ENCODE data around the gene WDHD1.
A peak's percentile ranks its signal among the peaks of the same experiment; 100 is the strongest.

The WDHD1 gene, protein sequence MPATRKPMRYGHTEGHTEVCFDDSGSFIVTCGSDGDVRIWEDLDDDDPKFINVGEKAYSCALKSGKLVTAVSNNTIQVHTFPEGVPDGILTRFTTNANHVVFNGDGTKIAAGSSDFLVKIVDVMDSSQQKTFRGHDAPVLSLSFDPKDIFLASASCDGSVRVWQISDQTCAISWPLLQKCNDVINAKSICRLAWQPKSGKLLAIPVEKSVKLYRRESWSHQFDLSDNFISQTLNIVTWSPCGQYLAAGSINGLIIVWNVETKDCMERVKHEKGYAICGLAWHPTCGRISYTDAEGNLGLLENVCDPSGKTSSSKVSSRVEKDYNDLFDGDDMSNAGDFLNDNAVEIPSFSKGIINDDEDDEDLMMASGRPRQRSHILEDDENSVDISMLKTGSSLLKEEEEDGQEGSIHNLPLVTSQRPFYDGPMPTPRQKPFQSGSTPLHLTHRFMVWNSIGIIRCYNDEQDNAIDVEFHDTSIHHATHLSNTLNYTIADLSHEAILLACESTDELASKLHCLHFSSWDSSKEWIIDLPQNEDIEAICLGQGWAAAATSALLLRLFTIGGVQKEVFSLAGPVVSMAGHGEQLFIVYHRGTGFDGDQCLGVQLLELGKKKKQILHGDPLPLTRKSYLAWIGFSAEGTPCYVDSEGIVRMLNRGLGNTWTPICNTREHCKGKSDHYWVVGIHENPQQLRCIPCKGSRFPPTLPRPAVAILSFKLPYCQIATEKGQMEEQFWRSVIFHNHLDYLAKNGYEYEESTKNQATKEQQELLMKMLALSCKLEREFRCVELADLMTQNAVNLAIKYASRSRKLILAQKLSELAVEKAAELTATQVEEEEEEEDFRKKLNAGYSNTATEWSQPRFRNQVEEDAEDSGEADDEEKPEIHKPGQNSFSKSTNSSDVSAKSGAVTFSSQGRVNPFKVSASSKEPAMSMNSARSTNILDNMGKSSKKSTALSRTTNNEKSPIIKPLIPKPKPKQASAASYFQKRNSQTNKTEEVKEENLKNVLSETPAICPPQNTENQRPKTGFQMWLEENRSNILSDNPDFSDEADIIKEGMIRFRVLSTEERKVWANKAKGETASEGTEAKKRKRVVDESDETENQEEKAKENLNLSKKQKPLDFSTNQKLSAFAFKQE

DNA sequence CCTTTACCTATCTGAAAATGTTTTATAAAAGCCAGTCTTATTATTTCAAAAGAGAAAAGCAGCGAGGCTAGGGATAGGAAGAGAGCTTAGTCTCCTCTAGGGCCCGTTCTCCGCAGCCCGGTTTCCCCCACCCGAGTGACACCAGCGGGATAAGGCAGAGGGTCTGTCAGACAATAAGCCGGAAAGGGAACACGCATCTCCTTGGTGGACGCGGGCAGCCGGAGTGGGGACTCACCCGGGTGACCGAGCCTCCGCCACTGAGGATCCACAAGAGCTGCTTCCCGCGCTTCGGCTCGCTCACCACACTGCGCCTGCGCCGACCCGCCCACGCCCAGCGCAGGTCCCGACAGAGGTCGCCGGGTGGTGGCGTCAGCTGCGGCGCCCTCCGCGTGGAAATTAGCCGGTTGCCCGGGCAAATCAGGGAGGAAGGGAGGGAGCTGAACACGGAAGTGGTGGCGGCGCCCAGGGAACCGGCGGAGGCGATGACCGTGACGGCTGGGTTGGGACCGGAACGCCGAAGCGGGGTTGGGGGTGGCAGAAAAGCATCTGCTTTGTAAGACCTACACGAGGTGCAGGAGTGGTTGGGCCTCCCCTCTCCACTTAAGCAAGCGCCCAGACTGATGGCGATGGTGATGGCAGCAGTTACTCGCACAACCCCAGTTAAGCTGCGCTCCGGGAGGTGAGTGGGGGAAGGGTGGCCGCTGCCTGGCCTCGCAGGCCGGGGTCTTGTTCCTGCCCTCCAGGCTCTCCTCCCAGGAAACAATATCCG is at the start of gene WDHD1, which contains the start of gene SOCS4:
TSS of gene WDHD1 (minus strand) at position 307 of the 769 bp plus-strand sequence. CDS start 312 bp downstream, outside the sequence.
TSS of gene SOCS4 (plus strand) at position 444 of the 769 bp plus-strand sequence. CDS start 15,806 bp downstream, outside the sequence.
- Histone ChIP-seq H3F3A (ENCODE audit: control insufficient read depth, insufficient read depth) (no peaks in the 10 kb centered on the region), H3K27ac (ENCODE audit: low read depth, low read length) (peak within 1 kb of the TSS; percentile 49), H3K4me1 (ENCODE audit: control insufficient read depth, low read length) (peaks cover 45% of the 10 kb centered on the region), H3K27me3 (ENCODE audit: control insufficient read depth, low read length) (no peaks in the 10 kb centered on the region), H3K9me3 (ENCODE audit: control insufficient read depth, insufficient read depth, low read length) (no peaks in the 10 kb centered on the region), H3K4me3 (ENCODE audit: low read length) (peak within 1 kb of the TSS; percentile 97), H4K20me1 (ENCODE audit: control insufficient read depth, insufficient read depth, low read depth, low read length) (peaks cover 8% of the 10 kb centered on the region; the same call in 1 of the 2 replicates), H3K36me3 (ENCODE audit: control insufficient read depth, low read length) (peaks cover 66% of the 10 kb centered on the region), H3K79me2 (ENCODE audit: control insufficient read depth, low read length) (peaks cover 93% of the 10 kb centered on the region), H3K4me2 (ENCODE audit: low read length) (peak within 1 kb of the TSS; percentile 89), H3K9me2 (replicated peaks; ENCODE audit: control insufficient read depth, low read length) (no peaks in the 10 kb centered on the region)
- TF ChIP-seq EZH2phosphoT487 (IDR thresholded peaks at IDR 0.05; ENCODE audit: borderline replicate concordance, low read length), result no peak
- TF ChIP-seq, protein P1, sequence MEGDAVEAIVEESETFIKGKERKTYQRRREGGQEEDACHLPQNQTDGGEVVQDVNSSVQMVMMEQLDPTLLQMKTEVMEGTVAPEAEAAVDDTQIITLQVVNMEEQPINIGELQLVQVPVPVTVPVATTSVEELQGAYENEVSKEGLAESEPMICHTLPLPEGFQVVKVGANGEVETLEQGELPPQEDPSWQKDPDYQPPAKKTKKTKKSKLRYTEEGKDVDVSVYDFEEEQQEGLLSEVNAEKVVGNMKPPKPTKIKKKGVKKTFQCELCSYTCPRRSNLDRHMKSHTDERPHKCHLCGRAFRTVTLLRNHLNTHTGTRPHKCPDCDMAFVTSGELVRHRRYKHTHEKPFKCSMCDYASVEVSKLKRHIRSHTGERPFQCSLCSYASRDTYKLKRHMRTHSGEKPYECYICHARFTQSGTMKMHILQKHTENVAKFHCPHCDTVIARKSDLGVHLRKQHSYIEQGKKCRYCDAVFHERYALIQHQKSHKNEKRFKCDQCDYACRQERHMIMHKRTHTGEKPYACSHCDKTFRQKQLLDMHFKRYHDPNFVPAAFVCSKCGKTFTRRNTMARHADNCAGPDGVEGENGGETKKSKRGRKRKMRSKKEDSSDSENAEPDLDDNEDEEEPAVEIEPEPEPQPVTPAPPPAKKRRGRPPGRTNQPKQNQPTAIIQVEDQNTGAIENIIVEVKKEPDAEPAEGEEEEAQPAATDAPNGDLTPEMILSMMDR (IDR thresholded peaks at IDR 0.05; ENCODE audit: low read depth, low read length, poor library complexity, severe bottlenecking), result no peak

DNA sequence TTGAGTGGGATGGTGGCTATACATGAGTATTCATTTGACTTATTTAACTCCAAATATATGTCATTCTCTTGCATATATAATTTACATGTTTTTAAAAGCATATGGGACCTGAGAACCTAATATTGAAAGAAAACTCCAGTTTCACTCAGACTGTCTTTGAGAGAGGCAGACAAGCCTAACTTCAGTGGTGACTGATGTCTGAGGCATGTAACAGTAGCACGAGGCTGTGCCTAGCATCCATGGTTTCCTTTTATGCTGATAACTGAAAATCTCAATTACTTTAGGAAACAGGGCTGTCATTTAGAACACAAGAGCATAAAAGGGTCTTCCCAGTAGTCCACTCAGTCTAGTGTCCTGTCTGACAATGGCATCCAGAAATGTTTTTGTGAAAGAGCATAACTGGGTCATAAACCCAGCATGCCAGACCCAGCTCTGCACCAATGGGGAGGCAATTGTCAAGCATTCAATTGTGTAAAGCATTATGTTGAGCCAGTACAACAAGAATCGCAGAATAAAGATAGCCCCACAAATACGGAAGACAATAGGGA is 48.8 kb upstream of the WDHD1 start:
- Histone ChIP-seq H3K4me2 (ENCODE audit: low read length) (no peak overlapping the region), H3K4me1 (ENCODE audit: control insufficient read depth, low read length) (peaks cover 29% of the 10 kb centered on the region), H3K79me2 (ENCODE audit: control insufficient read depth, low read length) (no peaks in the 10 kb centered on the region), H3K27me3 (ENCODE audit: control insufficient read depth, low read length) (no peaks in the 10 kb centered on the region), H3K36me3 (ENCODE audit: control insufficient read depth, low read length) (no peaks in the 10 kb centered on the region), H3F3A (ENCODE audit: control insufficient read depth, insufficient read depth) (0 out of 2 replicates have a peak, but pooled peaks cover 5% of the 10 kb centered on the region), H3K9me2 (replicated peaks; ENCODE audit: control insufficient read depth, low read length) (no peaks in the 10 kb centered on the region), H3K4me3 (ENCODE audit: low read length) (no peak overlapping the region), H3K9me3 (ENCODE audit: control insufficient read depth, insufficient read depth, low read length) (no peaks in the 10 kb centered on the region), H3K27ac (ENCODE audit: low read depth, low read length) (no peak overlapping the region), H4K20me1 (ENCODE audit: control insufficient read depth, insufficient read depth, low read depth, low read length) (0 out of 2 replicates have a peak, but pooled peaks cover 3% of the 10 kb centered on the region)
- TF ChIP-seq, protein P1 (IDR thresholded peaks at IDR 0.05; ENCODE audit: low read depth, low read length, poor library complexity, severe bottlenecking), result no peak
- no peak for TF ChIP-seq EZH2phosphoT487 (IDR thresholded peaks at IDR 0.05; ENCODE audit: borderline replicate concordance, low read length)

DNA sequence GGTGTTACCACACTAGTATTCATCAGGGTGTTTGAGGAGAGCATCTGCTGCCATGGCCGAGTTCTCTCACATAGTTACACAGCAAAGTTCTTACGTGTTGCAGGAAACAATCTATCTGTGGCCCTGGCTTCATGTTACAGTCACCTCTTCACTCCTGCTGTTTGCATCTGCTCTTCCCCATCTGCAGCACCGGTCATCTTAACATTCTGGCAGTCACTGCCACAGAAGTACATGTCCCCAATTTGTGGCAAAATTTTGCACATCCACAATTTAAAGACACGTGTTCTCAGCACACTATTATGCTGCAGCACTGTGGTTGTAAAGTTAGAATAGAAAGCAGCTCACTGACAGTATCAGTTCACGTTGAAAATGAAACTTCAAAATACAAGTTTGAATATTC is 47.8 kb upstream of the WDHD1 start:
- no peaks in the 10 kb centered on the region for H3K9me2 ChIP-seq (replicated peaks; ENCODE audit: control insufficient read depth, low read length)
- H3K4me2 ChIP-seq (ENCODE audit: low read length), result peak overlapping the region; percentile 38
- no peak overlapping the region for H3K4me3 ChIP-seq (ENCODE audit: low read length)
- H3K36me3 ChIP-seq (ENCODE audit: control insufficient read depth, low read length), result no peaks in the 10 kb centered on the region
- H3K27me3 ChIP-seq (ENCODE audit: control insufficient read depth, low read length), result no peaks in the 10 kb centered on the region
- no peaks in the 10 kb centered on the region for H3K79me2 ChIP-seq (ENCODE audit: control insufficient read depth, low read length)
- H3F3A ChIP-seq (ENCODE audit: control insufficient read depth, insufficient read depth), result peaks cover 10% of the 10 kb centered on the region
- H3K4me1 ChIP-seq (ENCODE audit: control insufficient read depth, low read length), result peaks cover 31% of the 10 kb centered on the region
- 0 out of 2 replicates have a peak, but pooled peaks cover 3% of the 10 kb centered on the region for H4K20me1 ChIP-seq (ENCODE audit: control insufficient read depth, insufficient read depth, low read depth, low read length)
- no peaks in the 10 kb centered on the region for H3K9me3 ChIP-seq (ENCODE audit: control insufficient read depth, insufficient read depth, low read length)
- TF ChIP-seq EZH2phosphoT487 (IDR thresholded peaks at IDR 0.05; ENCODE audit: borderline replicate concordance, low read length), result no peak
- TF ChIP-seq, protein P1 (IDR thresholded peaks at IDR 0.05; ENCODE audit: low read depth, low read length, poor library complexity, severe bottlenecking), result no peak
- no peak overlapping the region for H3K27ac ChIP-seq (ENCODE audit: low read depth, low read length)

Measured in DOHH2 (cell line).